Activated CD8-positive, alpha-beta memory T cell treated with anti-CD3 and anti-CD28 coated beads for 1 hour (primary cell): ENCODE results near the gene NRG2.

Experiments
- DNase-seq, 2 donors: peaks; one replicate each; pipeline ENCODE4 v3.0.0-alpha.2; 2020; ENCODE audit warnings: low read depth in 1 of 2; ENCODE audit errors: extremely low read depth in 1 of 2

NRG2 gene

DNA sequence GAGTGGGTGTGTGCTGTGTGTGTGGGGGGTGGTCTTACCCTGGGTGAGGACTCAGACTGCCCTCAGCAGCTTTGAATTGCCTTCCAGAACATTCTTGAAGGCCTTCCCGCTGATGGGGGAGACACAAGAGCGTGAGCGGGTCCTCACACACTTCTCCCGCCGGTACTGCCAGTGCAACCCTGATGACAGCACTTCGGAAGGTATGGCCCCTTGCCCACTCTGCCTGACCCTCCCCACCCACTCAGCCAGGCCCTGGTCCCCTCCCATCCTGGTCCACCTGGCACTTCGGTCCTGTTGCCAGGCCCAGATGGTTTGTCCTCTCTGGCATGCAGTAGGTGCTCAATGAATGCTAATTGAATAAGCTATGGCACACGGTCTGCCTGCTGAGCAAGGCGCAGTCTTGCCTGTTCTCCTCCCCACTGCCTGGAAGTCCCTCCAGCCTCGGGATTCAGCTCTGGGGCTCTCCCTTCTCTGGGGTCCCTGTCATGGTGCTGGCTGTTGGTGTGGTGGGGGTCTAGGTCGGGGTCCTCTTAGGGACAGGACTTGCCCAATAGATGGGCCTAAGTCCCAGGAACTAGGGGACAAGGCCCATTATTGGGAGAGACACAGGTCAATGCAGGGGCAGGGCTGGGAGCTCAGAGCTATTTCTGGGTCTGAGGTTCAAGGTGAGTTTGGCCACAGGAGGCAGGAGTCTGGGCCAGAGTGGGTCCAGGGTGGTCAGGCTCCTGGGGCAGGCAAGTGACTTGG is 221.1 kb downstream of the NRG2 start:
- no peak for DNase-seq

DNA sequence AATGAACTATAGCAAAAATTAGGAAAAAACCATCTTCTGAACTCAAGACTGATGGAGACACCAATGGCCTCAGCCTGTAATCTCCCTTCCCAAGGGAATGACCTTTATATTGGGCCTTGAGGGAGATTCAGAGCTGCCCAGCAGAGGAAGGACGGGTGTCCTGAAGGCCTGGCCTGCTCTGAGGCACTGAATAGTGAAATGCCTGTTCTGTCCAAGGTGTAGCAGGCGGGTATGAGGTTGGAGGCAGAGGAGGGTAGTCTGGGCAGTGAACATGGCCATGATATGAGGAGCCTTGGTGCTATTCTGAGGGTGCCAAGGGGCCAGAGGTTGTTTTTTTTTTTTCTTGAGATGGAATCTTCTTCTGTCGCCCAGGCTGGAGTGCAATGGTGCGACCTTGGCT is 222.5 kb downstream of the NRG2 start:
- DNase-seq: no peak

DNA sequence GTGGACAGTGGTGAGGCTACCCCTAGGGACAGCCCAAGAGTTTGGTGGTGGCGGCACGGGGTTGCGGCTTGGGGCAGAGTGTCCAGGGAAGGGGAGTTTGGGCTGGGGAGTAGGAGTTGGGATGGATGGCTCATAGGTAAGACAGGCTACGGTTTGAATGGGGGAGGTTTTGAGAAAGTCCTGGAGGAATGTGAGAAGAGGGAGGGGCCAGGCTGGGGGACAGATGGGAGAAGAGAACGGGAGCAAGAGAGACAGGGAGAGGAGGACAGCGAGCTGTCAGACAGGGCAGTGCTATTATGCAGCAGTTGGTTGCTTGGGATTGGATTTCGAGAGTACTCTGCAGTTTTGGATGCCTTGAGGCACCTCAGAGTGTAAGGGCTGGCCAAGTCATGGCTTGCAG is 223.0 kb downstream of the NRG2 start:
- DNase-seq: no peak

DNA sequence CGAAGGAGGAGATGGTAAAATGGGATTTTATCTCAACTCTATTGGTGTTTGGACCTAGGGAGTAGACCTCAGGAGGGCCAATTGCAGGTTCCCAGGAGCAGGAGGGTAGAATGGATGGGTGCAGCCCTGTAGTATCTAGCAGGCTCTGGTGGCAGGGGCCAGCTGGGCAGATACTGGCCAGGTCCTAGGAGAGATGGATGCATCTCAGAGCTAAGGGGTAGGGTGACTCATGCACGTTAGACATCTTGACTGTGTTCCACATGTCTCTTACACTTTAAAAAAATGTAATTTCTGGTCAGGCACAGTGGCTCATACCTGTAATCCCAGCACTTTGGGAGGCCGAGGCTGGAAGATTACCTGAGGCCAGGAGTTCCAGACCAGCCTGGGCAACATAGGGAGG is 225.1 kb downstream of the NRG2 start:
- no peak for DNase-seq

DNA sequence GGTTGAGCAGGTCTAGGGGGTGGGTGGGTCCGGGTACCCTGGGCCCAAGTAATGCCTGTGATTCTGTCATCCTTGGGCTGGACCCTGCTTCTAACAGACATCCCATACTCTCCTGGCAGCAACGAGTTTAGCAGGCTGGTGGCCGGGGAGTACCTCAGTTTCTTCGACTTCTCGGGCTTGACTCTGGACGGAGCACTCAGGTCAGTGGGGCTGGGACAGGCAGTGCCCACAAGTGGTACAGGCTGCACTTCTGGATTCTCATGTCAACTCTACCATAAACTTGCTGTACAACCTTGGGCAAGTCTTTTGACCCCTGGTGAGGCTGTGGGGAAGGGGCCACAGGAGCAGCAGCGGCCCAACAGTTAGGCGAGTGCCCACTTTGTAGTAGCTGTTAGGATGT is 225.7 kb downstream of the NRG2 start:
- no peak for DNase-seq

DNA sequence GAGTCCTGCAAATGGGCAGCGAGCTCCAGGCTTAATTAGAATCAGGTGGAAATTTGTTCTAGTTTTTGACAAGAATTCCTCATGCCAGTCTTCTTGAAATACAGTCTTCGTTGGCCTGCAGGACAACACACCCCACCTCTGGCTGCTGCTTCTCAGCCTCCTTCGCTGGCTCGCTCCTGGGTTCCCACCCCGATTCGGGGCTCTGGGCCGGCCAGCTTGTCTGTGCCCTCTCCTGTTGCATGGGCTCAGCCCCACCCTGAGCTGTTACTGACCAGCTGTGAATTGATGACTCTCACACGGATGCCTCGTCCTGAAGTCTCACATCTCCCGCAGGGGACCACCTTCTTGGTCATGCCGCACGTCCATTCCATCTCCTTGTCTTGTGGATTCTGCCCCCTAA is 226.5 kb downstream of the NRG2 start:
- no peak for DNase-seq

DNA sequence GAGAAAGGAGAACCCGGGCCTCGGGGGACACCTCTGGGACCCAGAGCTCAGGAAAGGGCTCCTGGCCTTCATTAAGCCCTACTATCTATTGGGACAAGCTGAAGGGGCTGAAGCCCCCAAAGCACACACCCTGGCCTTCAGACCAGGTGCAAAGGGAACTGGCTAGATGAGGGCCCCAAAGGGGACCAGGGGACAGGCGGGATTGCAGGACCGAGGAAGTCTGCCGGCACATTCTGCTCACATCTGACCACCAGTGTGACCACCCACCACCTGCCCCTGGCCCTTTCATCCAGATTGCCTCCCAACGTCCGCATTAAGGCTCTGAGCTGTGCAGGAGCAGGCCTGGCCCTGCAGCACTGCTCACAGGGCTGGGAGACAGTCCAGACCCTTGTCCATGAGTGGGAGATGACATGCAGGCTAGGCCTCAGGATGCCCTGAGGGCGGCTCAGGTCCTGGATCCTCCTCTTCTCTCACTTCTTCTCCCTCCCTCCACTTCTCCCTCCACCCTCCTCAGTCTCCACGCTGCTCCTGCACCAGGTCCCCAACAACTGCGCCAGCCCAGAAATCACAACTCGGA is 228.3 kb downstream of the NRG2 start:
- DNase-seq: no peak

DNA sequence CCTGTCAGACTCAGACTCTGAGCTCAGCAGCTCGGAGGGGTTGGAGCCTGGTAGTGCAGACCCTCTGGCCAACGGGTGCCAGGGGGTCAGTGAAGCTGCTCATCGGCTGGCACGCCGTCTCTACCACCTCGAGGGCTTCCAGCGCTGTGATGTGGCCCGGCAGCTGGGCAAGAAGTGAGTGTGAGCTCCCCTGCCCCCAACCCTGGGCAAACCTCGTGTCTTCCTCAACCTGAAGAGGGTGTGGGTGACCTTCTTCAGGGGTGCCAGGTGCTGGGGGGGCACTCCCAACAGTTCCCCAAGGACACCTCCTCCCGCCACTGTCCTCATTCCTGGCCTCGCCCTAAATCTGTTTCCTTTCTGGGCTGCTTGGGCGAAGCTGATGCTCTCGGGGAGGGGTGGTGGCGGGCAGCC is 228.9 kb downstream of the NRG2 start:
- DNase-seq: no peak

DNA sequence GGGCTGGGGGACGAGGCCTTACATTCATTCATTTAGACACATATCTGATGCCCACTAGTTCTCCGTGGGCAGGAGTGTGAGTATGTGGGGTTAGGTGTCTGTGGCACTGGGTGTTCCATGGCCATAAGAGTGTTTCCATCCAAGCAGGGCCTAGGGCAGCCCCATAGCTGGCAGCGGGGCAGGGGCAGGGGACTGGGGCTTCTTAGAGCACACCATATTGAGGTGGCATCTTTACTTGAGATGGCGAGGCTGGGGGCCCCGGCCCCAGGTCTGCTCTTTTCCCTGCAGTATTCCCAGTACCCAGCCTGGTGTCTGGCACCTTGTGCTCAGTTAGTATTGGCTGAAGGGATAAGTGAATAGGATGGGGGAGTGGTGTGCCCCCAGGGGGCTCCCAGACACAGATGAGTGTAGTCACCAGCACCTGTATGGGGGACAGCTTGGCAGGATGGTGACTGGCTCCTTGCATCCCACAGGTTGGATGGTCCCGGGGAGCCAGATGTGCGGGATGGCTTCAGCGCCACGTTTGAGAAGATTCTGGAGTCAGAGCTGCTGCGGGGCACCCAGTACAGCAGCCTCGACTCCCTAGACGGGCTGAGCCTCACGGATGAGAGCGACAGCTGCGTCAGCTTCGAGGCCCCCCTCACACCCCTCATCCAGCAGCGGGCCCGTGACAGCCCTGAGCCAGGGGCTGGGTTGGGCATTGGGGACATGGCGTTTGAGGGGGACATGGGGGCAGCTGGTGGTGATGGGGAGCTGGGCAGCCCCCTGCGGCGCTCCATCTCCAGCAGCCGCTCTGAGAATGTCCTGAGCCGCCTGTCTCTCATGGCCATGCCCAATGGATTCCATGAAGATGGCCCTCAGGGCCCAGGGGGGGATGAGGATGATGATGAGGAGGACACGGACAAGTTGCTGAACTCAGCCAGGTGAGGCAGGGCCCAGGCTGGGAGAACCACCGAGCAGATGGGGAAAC is 230.0 kb downstream of the NRG2 start:
- no peak for DNase-seq

DNA sequence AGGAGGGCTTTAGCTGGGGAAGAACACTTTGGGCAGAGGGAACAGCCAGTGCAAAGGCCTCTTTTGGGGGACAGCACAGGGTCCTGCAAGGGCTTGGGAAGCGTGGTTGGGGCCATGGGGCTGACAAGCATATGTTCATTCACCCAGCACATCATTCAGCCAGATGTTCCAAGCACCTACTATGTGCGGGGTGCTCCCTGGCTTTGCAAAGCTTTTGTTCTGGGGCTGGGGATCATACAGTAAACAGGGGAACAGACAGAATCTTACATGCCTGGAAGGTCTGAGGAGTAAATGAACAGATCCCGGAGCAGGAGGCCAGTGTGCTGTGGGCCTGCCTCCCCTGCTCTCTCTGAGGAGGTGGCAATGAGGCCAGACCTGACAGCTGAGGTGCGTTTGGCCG is 230.8 kb downstream of the NRG2 start:
- DNase-seq: no peak

DNA sequence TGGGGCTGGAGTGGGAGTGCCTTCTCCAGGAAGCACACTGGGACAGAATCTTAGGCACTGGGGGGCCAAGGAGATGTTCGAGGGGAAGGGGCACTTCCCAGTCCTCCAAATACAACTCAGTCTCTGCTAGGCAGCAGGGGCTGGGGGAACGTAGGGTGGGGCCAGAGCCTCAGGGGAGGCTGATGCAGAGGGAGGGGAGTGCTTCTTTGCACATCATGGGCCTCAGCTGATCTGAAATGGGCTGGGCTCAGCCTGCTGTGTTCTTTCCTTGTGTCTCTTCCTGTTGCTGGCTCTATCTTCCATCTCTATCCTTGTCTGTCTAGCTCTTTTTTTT is 231.9 kb downstream of the NRG2 start:
- no peak for DNase-seq

DNA sequence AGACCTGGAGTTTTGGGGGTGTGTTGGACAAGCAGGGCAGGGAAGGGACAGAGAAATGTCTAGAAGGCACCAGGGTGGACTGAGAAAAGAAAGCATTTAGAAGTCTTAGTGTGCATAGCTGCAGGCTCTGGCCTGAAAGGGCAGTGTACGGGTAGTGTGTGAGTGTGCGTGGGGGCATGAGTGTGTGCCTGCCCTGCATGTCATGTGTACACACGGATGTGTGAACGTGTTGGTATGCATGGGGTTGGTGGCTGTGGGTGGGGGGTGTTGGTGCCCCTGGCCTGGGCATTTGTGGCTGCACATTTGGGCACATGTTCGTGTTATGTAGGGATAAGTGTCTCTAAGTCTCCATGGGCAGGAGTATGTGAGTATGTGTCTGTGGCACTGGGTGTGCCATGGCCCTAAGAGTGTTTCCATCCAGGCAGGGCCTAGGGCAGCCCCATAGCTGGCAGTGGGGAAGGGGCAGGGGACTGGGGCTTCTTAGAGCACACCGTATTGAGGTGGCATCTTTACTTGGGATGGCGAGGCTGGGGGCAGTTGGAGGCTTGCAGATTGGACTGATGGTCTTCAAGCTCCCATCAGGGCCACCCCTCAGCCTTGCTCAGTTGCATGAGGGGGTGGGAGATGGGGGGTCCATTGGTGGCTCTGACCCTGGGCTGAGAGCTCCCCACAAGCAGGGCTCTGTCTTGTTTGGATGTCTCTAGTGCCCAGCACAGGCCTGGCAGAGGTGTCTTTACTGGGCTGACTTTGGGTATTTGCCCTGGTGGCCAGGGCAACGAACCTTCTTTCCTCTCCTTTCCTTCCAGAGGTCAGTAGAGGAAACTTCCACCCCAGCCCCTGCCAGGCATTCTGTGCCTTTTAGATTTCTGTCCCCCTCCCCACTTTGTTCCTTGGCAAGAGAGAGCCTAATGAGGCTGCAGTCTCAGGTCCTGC is 232.5 kb downstream of the NRG2 start:
- no peak for DNase-seq

DNA sequence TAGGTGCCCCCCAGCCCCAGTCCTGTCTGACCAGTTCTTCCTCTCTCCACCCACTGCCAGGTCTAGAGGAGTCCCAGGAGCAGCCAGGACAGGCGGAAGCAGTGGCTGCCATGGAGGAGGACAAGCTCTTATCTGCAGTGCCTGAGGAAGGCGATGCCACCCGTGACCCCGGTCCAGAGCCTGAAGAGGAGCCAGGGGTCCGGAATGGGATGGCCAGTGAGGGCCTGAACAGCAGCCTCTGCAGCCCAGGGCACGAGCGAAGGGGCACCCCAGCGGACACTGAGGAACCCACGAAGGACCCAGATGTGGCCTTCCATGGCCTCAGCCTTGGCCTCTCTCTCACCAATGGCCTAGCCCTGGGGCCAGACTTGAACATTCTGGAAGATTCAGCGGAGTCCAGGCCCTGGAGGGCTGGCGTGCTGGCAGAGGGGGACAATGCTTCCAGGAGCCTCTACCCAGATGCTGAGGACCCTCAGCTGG is 233.7 kb downstream of the NRG2 start:
- DNase-seq: no peak

DNA sequence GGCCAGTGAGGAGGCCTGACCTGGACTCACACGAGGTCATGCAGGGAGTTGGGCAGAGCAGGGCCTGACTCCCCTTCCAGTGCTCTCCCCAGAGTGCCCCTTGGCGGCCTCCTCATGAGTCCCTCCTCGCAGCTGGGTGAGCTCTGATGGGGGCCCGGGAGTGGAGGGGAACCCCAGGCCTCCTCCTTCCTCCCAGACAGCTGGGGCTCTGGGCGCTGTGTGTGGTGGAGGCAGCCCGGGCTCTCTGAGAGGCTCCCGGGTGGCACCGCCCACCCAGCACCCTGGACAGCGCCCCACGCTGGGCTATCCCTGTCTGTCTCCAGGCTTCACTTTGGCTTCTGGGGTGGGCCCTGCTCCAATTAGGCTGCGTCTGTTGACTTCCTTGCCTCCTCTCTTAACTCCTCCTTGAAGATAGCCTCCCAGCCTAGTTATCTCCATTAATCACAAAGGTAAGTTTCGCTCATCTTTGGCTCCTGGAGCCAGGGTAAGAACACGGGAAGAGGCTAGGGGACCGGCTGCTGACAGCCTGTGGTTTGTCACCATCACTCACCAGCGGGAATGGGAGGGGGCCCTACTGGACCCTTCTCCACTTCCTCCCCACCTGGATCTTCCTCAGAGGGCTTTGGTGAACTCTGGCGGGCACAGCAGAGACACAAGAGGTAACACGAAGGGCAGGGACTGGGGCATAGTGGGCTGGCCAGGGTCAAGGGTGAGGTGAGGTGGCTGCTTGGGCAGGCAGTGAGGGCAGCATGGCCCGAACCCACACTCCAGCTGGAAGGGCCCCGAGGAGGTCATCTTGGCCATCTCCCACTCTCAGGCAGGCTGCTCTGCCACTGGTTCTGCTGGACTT is 234.4 kb downstream of the NRG2 start:
- DNase-seq: no peak

DNA sequence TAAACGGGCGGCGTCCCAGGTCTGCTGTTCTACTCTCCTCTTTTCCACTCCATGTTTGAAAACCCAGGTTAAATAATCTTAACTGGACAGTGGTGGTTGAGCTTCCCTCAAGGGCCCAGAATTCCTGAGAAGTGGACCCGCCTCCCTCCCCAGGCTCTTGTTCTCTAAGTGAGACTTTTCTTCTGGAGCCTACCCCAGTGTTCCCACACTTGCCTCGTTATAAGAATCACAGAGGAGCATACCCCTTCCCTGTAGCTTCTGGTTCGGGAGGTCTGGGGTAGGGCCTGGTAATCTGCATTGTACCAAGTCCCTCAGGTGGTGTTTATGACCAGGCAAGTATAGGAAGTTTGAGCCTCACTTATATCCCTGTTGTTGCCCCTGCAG is 235.5 kb downstream of the NRG2 start:
- no peak for DNase-seq

DNA sequence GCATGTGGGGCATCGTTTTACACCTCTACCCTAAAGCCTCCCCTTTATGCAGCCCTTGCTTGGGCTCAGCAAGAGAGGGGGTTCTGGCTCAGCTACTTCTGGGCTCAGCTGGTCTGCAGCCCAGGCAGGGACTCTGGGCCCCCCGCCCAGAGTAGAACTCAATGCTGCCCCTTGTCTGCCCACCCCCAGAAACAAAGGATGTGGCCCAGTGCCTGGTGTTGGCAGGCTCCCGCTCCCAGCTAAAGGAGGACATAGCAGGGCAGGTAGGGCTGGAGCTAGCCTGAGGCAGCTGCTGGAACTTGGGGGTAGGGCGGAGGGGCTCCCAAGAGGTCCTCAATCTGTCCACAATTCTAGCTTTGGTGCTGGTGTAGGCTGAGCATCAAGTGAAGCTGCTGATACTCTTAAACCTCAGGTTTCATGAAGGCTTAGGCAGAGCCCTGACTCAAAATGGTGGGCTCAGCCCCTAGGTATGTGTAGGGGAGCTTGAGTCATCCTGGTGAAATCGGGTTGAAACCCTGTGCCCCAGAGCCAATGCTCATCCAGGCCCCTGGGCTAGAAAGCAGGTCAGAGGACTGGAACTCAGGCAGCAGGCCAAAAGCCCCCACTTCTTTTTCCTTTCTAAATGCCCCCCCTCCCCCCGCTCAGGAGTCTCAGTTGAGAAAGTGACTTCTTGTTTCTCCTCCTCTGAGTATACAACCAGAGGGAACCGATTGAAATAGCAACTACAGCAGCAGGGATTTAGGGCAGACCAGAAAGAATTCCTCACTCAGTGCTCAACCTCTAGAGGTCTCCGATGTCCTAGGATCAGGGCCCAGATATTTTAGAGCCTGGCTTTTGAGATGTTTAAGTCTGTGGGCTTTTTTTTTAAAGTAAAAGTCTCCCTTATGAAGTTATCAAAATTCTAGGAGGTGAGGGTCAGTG is 236.1 kb downstream of the NRG2 start:
- DNase-seq: no peak

DNA sequence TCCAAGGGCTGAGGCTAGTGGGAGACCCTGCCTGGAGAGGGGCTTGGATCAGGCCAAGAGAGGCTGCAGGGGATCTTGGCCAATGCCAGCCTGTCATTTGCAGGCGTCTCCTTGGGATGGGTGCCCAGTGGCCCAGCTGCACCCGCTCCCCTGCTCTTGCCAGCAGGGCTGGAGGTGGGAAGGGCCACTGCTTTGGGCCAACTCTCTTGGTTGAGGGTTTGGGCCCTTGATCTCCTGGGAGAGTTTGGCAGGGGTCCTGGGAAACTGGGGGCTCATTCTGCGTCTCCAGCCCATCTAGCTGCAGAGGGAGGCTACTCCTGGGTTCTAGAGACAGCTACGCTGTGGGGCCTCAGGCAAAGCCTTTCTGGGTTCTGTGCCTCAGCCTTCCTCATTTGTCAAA is 237.0 kb downstream of the NRG2 start:
- no peak for DNase-seq

DNA sequence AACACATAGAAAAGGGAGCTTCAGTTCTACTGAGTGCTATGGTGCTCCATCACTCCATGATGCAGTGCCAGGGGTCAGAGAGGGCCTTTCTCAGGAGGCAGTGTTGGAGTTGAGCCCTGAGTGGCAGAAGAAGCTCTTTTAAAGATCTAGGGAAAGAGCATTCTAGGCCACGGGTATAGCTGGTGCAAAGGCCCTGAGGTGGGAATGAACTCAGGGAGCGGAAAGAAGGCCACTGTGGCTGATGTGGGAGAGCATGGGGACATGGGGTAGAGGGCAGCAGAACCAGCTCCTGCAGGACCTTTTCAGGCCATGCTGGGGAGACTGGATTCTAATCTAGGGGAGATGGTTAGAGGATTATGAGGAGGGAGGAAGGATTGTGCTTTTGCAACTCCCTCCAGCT is 237.6 kb downstream of the NRG2 start:
- no peak for DNase-seq
